Middle frontal gyrus (tissue), 1 donor: ENCODE measurements around the gene ZBTB12.

Source experiments
- DNase-seq: peaks from one replicate; pipeline ENCODE4 v3.0.0-alpha.2; 2015; ENCODE audit warnings: low spot score; ENCODE audit errors: extremely low spot score

The ZBTB12 gene

GRCh38 chr6:31850765-31851484, 51.0 kb downstream of the ZBTB12 start:
- no peak for DNase-seq
